Activated B cell treated with CpG ODN at 0.5 μM for 24 hours (primary cell): ENCODE results near the gene DOCK2. TPM values are rescaled to one million over a fixed set of nuclear protein-coding genes. Genes with fewer than 3 reads are reported as not detected.

Experiments
- ATAC-seq: fragments of 200-7000 bp; cut with Tn5 transposase; one replicate; pipeline ENCODE4 v1.10.0; 2021; ENCODE audit warnings: low read depth, mild to moderate bottlenecking, moderate library complexity
- CTCF ChIA-PET: fragments of 350-600 bp; sonication (Branson Sonifier 250); formaldehyde crosslinking; loops from one replicate; lab custom pipeline; 2021; ENCODE audit warnings: antibody characterized with exemption; lab: Charles Lee
- POLR2A ChIA-PET: fragments of 350-600 bp; sonication (Branson Sonifier 250); formaldehyde crosslinking; loops from one replicate; lab custom pipeline; 2021; ENCODE audit warnings: antibody characterized with exemption; lab: Charles Lee
- DNase-seq: peaks from one replicate; pipeline ENCODE4 v3.0.0; 2022
- H3K27ac Mint-ChIP-seq: one replicate; pipeline ENCODE4 v1.8.0; 2020; ENCODE audit warnings: mixed read lengths
- H3K27me3 Mint-ChIP-seq: one replicate; pipeline ENCODE4 v1.8.0; 2021; ENCODE audit warnings: mixed read lengths
- H3K36me3 Mint-ChIP-seq: one replicate; pipeline ENCODE4 v1.8.0; 2021; ENCODE audit warnings: low read depth, mixed read lengths
- H3K4me1 Mint-ChIP-seq: one replicate; pipeline ENCODE4 v1.8.0; 2021; ENCODE audit warnings: mixed read lengths
- H3K4me3 Mint-ChIP-seq: one replicate; pipeline ENCODE4 v1.8.0; 2020; ENCODE audit warnings: mild to moderate bottlenecking, mixed read lengths
- H3K9me3 Mint-ChIP-seq: one replicate; pipeline ENCODE4 v1.8.0; 2020; ENCODE audit warnings: mixed read lengths
- intact Hi-C: fragments of 100-400 bp; cut with micrococcal nuclease; formaldehyde crosslinking; loops from one replicate; pipeline ENCODE4 v1.15.1; 2024
- total RNA-seq: library from RNA; stranded (reverse); gene quantifications from 2 replicates; pipeline ENCODE4 v1.2.3, GENCODE V29; 2022
- TF ChIP-seq, protein P1 (sequence below): fragments of 200-600 bp; IDR thresholded peaks from one replicate; pipeline ENCODE4 v1.8.0; 2022; ENCODE audit warnings: antibody characterized with exemption, mild to moderate bottlenecking

Gene DOCK2
- total RNA-seq, 1 donor from 2014 or later = 344 TPM

GRCh38 chr5:170076211-170076610 is 439.1 kb downstream of the DOCK2 start:
- POLR2A ChIA-PET = no interaction called here
- peaks cover 93% of the 10 kb centered on the region for H3K36me3 Mint-ChIP-seq
- ATAC-seq = no peak
- DNase-seq = no peak
- no peak overlapping the region for H3K27ac Mint-ChIP-seq
- H3K9me3 Mint-ChIP-seq = no peaks in the 10 kb centered on the region
- no peaks in the 10 kb centered on the region for H3K4me1 Mint-ChIP-seq
- H3K4me3 Mint-ChIP-seq = no peak overlapping the region
- intact Hi-C loops = no loop called here
- H3K27me3 Mint-ChIP-seq = no peaks in the 10 kb centered on the region
- CTCF ChIA-PET = no interaction called here
- TF ChIP-seq, protein P1, sequence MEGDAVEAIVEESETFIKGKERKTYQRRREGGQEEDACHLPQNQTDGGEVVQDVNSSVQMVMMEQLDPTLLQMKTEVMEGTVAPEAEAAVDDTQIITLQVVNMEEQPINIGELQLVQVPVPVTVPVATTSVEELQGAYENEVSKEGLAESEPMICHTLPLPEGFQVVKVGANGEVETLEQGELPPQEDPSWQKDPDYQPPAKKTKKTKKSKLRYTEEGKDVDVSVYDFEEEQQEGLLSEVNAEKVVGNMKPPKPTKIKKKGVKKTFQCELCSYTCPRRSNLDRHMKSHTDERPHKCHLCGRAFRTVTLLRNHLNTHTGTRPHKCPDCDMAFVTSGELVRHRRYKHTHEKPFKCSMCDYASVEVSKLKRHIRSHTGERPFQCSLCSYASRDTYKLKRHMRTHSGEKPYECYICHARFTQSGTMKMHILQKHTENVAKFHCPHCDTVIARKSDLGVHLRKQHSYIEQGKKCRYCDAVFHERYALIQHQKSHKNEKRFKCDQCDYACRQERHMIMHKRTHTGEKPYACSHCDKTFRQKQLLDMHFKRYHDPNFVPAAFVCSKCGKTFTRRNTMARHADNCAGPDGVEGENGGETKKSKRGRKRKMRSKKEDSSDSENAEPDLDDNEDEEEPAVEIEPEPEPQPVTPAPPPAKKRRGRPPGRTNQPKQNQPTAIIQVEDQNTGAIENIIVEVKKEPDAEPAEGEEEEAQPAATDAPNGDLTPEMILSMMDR = no peak

- intact Hi-C loops = no loop called here
- no peak for DNase-seq
- TF ChIP-seq, protein P1 = no peak
- ChIA-PET CTCF (no interaction called here), POLR2A (no interaction called here)
- no peak for ATAC-seq
- Mint-ChIP-seq H3K36me3 (peaks cover 93% of the 10 kb centered on the region), H3K4me3 (no peak overlapping the region), H3K27me3 (no peaks in the 10 kb centered on the region), H3K4me1 (no peaks in the 10 kb centered on the region), H3K27ac (no peak overlapping the region), H3K9me3 (no peaks in the 10 kb centered on the region)
These were observed 439.7 kb downstream of the DOCK2 start for GRCh38 chr5:170076739-170077138.

- TF ChIP-seq, protein P1 = no peak
- ChIA-PET CTCF (no interaction called here), POLR2A (no interaction called here)
- Mint-ChIP-seq H3K27me3 (no peaks in the 10 kb centered on the region), H3K9me3 (no peaks in the 10 kb centered on the region), H3K4me3 (no peak overlapping the region), H3K4me1 (no peaks in the 10 kb centered on the region), H3K36me3 (peaks cover 96% of the 10 kb centered on the region), H3K27ac (no peak overlapping the region)
- intact Hi-C loops = no loop called here
- DNase-seq = no peak
- ATAC-seq = no peak
These were observed 440.5 kb downstream of the DOCK2 start for GRCh38 chr5:170077526-170077925.

- no peak overlapping the region for H3K4me3 Mint-ChIP-seq
- no peaks in the 10 kb centered on the region for H3K9me3 Mint-ChIP-seq
- ChIA-PET POLR2A (no interaction called here), CTCF (no interaction called here)
- no peak for DNase-seq
- H3K4me1 Mint-ChIP-seq = no peaks in the 10 kb centered on the region
- H3K36me3 Mint-ChIP-seq = peaks cover 97% of the 10 kb centered on the region
- H3K27ac Mint-ChIP-seq = no peak overlapping the region
- no peaks in the 10 kb centered on the region for H3K27me3 Mint-ChIP-seq
- intact Hi-C loops = no loop called here
- ATAC-seq = no peak
- TF ChIP-seq, protein P1 = no peak
These were observed 441.4 kb downstream of the DOCK2 start for GRCh38 chr5:170078458-170078857.

- intact Hi-C loops = no loop called here
- H3K27me3 Mint-ChIP-seq = no peaks in the 10 kb centered on the region
- ChIA-PET CTCF (no interaction called here), POLR2A (no interaction called here)
- DNase-seq (no peak), ATAC-seq (no peak)
- no peaks in the 10 kb centered on the region for H3K9me3 Mint-ChIP-seq
- TF ChIP-seq, protein P1 = no peak
- H3K36me3 Mint-ChIP-seq = peaks cover 98% of the 10 kb centered on the region
- H3K4me1 Mint-ChIP-seq = no peaks in the 10 kb centered on the region
- H3K4me3 Mint-ChIP-seq = no peak overlapping the region
- no peak overlapping the region for H3K27ac Mint-ChIP-seq
These were observed 441.9 kb downstream of the DOCK2 start for GRCh38 chr5:170078931-170079330.
